Neuron (in vitro differentiated cells): ENCODE data around the gene HSD17B2.

Experiments used
- H2AFZ ChIP-seq: one replicate; pipeline ENCODE4 v1.6.1; 2013; ENCODE audit warnings: low read depth, mild to moderate bottlenecking, inconsistent platforms, low read length, moderate library complexity
- H3K27me3 ChIP-seq: one replicate; pipeline ENCODE4 v1.6.1; 2013; ENCODE audit warnings: low read length; ENCODE audit not compliant: insufficient read depth
- H3K36me3 ChIP-seq: one replicate; pipeline ENCODE4 v1.6.1; 2013; ENCODE audit warnings: low read length; ENCODE audit not compliant: insufficient read depth
- H3K4me1 ChIP-seq: one replicate; pipeline ENCODE4 v1.6.1; 2013; ENCODE audit warnings: low read length; ENCODE audit not compliant: insufficient read depth
- H3K4me3 ChIP-seq: 2 replicates; pipeline ENCODE4 v1.5.1; 2013; ENCODE audit warnings: mild to moderate bottlenecking, low read length, moderate library complexity
- H3K9me3 ChIP-seq: one replicate; pipeline ENCODE4 v1.6.1; 2013; ENCODE audit warnings: low read length

HSD17B2 gene, protein sequence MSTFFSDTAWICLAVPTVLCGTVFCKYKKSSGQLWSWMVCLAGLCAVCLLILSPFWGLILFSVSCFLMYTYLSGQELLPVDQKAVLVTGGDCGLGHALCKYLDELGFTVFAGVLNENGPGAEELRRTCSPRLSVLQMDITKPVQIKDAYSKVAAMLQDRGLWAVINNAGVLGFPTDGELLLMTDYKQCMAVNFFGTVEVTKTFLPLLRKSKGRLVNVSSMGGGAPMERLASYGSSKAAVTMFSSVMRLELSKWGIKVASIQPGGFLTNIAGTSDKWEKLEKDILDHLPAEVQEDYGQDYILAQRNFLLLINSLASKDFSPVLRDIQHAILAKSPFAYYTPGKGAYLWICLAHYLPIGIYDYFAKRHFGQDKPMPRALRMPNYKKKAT

DNA sequence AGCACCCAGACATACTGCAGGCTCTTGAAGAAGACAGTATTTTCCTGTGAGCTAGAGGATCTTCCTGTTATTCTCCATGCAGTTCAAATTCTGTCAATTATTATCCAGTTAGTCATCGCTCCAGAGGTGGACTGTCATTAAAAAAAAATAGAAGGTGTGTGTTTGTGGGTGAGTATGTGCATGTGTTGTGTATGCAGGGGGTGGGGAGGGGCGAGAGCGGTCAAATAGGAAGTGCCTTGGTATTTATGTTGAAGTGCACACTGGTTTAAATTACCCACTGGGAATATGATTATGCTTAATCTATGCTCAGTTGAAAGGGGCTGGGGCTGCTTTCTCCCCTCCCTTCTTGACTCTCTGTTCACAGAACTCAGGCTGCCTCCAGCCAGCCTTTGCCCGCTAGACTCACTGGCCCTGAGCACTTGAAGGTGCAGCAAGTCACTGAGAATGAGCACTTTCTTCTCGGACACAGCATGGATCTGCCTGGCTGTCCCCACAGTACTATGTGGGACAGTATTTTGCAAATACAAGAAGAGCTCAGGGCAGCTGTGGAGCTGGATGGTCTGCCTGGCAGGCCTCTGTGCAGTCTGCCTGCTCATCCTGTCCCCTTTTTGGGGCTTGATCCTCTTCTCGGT is at the start of gene HSD17B2:
Gene HSD17B2 (plus strand): TSS at position 273 of the 632 bp plus-strand sequence. CDS start 172 bp downstream, at position 445.
- Histone ChIP-seq H3K4me3 (no peak within 1 kb of the TSS), H3K9me3 (no peaks in the 10 kb centered on the region)

DNA sequence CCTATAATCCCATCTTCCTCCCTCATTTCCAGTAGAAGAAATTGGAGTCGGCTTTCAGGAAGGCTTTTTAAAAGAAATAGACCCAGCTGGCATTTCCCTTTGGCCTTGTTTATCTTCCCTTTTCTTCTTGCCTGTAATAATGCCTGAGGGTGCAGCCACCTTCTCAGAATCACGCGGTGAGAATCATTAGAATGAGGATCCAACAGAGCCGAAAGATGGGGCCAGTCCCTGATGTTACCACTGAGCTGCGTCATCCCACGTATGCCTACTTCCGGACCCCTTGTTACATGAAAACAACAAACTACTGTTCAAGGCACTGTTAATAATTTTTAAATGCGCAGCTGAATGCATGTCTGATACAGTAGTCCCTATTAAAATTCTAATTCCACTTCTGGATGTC is 47.9 kb upstream of the HSD17B2 start:
- Histone ChIP-seq H3K36me3 (no peaks in the 10 kb centered on the region), H3K27me3 (peaks cover 7% of the 10 kb centered on the region)

More for the DNA sequence above, at the start of gene HSD17B2:
- no peaks in the 10 kb centered on the region for H3K27me3 ChIP-seq
- H2AFZ ChIP-seq = no peak within 1 kb of the TSS
- no peaks in the 10 kb centered on the region for H3K4me1 ChIP-seq
- H3K36me3 ChIP-seq = no peaks in the 10 kb centered on the region

GRCh38 chr16:81987706-81988105 is 47.3 kb upstream of the HSD17B2 start:
- no peaks in the 10 kb centered on the region for H3K9me3 ChIP-seq
- H3K27me3 ChIP-seq = peaks cover 7% of the 10 kb centered on the region
- H3K4me1 ChIP-seq = no peaks in the 10 kb centered on the region
- H2AFZ ChIP-seq = no peak overlapping the region
- no peak overlapping the region for H3K4me3 ChIP-seq
- H3K36me3 ChIP-seq = no peaks in the 10 kb centered on the region

More for the DNA sequence above, 47.9 kb upstream of the HSD17B2 start:
- Histone ChIP-seq H3K9me3 (no peaks in the 10 kb centered on the region), H3K4me3 (no peak overlapping the region), H3K4me1 (no peaks in the 10 kb centered on the region), H2AFZ (no peak overlapping the region)

GRCh38 chr16:81992859-81993258 is 42.2 kb upstream of the HSD17B2 start:
- Histone ChIP-seq H3K4me1 (no peaks in the 10 kb centered on the region), H2AFZ (no peak overlapping the region), H3K4me3 (no peak overlapping the region), H3K9me3 (no peaks in the 10 kb centered on the region), H3K36me3 (no peaks in the 10 kb centered on the region), H3K27me3 (no peaks in the 10 kb centered on the region)

- Histone ChIP-seq H3K4me3 (no peak overlapping the region), H3K9me3 (no peaks in the 10 kb centered on the region), H3K36me3 (no peaks in the 10 kb centered on the region), H3K4me1 (no peaks in the 10 kb centered on the region), H2AFZ (no peak overlapping the region), H3K27me3 (no peaks in the 10 kb centered on the region)
Observed at GRCh38 chr16:81994485-81994884, 40.6 kb upstream of the HSD17B2 start.

GRCh38 chr16:81995651-81996050 is 39.4 kb upstream of the HSD17B2 start:
- Histone ChIP-seq H3K27me3 (no peaks in the 10 kb centered on the region), H3K4me1 (no peaks in the 10 kb centered on the region), H3K4me3 (no peak overlapping the region), H3K36me3 (no peaks in the 10 kb centered on the region), H3K9me3 (no peaks in the 10 kb centered on the region), H2AFZ (no peak overlapping the region)

DNA sequence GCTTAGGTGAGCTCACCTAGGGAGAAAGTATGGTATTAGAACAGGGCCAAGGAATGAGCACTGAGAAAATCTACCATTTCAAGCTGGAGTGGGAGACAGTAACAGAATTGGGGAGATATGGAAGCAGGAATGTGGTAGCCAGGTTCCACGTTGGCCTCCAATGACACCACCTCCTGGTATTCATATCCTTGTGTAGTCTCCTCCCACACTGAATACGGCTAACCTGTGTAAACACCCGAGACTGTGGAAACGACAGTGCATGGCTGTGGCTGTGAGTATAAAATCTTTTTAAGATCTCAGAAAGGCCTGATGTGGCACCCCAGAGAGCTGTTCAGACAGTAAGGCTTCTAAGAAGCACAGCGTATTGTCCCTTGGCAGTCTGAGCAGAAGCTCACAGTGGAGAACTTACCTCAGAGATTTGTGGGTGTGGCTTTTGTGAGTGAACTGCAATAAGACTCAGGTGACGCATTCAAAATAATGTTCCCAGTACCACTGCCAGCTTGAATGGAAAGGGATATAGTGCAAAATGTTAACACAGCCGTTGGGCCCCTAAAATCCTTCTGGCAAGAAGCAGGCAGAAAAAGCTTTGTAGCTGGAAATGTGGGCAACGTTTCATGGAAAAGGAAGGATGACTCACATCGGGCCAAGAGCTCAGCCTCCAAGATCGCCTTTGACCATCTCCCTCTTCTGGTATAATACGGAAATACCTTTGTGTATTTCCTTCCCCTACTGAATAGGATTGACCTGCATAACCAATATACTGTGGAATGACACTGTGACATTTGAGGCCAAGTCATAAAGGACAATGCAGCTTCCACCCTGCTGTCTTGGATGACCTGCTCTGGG is 38.2 kb upstream of the HSD17B2 start:
- H3K36me3 ChIP-seq = no peaks in the 10 kb centered on the region
- H3K9me3 ChIP-seq = no peaks in the 10 kb centered on the region
- H3K4me3 ChIP-seq = no peak overlapping the region
- H2AFZ ChIP-seq = no peak overlapping the region
- no peaks in the 10 kb centered on the region for H3K4me1 ChIP-seq
- H3K27me3 ChIP-seq = no peaks in the 10 kb centered on the region

DNA sequence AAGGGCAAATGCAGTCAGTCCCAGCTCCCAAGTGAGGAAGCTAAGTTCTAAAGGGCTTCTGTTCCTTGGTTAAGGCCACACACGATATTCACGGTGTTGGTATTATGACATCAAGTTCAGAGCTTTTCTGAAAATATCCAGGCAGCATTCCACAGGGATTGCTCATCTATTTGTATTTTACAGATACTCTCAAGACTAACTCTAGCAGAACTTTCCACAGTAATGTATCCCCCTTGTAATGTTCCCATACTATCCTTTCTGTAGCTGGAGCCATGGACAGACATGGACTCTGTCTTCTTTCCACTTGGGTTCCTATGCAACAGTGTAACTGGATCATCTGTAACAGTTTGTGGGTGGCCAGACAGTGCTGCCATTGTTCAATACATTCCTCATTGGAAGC is 37.3 kb upstream of the HSD17B2 start:
- Histone ChIP-seq H3K9me3 (no peaks in the 10 kb centered on the region), H3K27me3 (no peaks in the 10 kb centered on the region), H3K4me3 (no peak overlapping the region), H3K36me3 (no peaks in the 10 kb centered on the region), H2AFZ (no peak overlapping the region), H3K4me1 (no peaks in the 10 kb centered on the region)

- no peaks in the 10 kb centered on the region for H3K4me1 ChIP-seq
- no peaks in the 10 kb centered on the region for H3K9me3 ChIP-seq
- no peak overlapping the region for H2AFZ ChIP-seq
- no peak overlapping the region for H3K4me3 ChIP-seq
- no peaks in the 10 kb centered on the region for H3K36me3 ChIP-seq
- peaks cover 9% of the 10 kb centered on the region for H3K27me3 ChIP-seq
Observed at GRCh38 chr16:82002831-82003230, 32.2 kb upstream of the HSD17B2 start.

DNA sequence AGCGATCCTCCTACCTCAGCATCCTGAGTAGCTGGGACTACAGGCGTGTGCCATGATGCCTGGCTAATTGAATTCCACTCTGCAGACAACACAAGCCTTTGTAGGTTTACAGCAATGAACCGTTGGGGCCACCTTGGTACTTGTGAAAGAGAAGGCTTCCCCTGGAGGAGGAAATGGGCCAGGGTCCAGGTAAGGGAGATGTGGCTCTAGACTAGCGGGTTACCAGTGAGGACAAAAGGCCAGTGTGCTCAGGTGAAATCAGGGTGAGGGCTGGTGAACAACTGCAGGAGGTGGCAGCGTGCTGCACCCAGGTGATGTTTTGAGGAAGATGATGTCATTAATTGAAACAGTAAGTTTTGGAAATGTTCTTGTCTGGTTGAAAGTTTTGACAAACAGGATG is 30.5 kb upstream of the HSD17B2 start:
- Histone ChIP-seq H3K27me3 (peaks cover 9% of the 10 kb centered on the region), H3K4me3 (no peak overlapping the region), H2AFZ (no peak overlapping the region), H3K36me3 (no peaks in the 10 kb centered on the region), H3K4me1 (no peaks in the 10 kb centered on the region), H3K9me3 (no peaks in the 10 kb centered on the region)

DNA sequence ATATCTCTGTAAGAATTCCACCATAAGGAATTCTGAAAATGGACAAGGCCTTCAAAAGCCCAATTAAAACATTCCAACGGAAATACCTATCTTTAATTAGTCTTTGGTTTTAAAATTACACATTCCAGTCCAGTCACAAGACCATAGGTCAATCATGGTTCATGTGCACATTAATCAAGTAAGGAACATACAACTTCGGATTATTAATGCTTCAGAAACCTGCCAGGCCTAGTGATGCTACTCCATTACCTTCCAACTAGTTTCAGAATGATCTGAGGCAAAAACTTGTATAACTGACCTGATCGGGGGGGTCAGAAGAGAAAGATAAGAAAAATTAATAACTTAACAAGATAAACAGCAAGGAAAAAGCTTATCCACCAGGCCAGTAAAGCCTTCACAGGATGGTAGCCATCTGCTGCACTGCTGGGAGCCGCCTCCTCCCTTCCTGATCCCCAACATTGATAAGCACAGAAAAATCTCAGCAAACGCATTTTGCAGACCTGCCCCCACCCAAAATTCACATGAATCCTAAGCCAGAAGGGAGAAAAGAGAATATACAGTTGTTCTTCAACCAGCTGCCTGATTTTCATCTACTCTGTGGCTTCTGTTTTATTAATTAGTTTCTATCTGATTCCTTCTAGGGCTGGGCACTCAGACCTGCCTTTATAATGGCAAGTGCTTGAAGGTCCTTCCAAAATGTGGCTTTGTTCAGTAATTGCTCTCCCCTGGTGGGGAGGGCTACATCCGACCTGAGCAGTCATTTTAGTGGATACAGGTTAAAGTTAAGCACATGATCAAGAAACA is 29.8 kb upstream of the HSD17B2 start:
- Histone ChIP-seq H3K27me3 (peaks cover 9% of the 10 kb centered on the region), H3K36me3 (no peaks in the 10 kb centered on the region), H3K4me1 (no peaks in the 10 kb centered on the region), H3K9me3 (no peaks in the 10 kb centered on the region), H2AFZ (no peak overlapping the region), H3K4me3 (no peak overlapping the region)

GRCh38 chr16:82006036-82006435 is 29.0 kb upstream of the HSD17B2 start:
- Histone ChIP-seq H3K4me3 (no peak overlapping the region), H3K9me3 (no peaks in the 10 kb centered on the region), H3K4me1 (no peaks in the 10 kb centered on the region), H2AFZ (no peak overlapping the region), H3K27me3 (peaks cover 9% of the 10 kb centered on the region), H3K36me3 (no peaks in the 10 kb centered on the region)
